Hepatocyte (in vitro differentiated cells): ENCODE measurements around the gene GAL3ST2.

ENCODE experiments used
- EZH2 ChIP-seq: fragments of 200-600 bp; sonication (generic); IDR thresholded peaks from 2 replicates; pipeline ENCODE4 v1.6.1; 2016; ENCODE audit warnings: antibody characterized with exemption, mild to moderate bottlenecking, borderline replicate concordance
- TF ChIP-seq, protein P1 (sequence below): fragments of 200-600 bp; sonication (generic); IDR thresholded peaks from 2 replicates; pipeline ENCODE4 v1.5.1; 2016; ENCODE audit warnings: antibody characterized with exemption, mild to moderate bottlenecking; ENCODE audit not compliant: poor library complexity

DNA sequence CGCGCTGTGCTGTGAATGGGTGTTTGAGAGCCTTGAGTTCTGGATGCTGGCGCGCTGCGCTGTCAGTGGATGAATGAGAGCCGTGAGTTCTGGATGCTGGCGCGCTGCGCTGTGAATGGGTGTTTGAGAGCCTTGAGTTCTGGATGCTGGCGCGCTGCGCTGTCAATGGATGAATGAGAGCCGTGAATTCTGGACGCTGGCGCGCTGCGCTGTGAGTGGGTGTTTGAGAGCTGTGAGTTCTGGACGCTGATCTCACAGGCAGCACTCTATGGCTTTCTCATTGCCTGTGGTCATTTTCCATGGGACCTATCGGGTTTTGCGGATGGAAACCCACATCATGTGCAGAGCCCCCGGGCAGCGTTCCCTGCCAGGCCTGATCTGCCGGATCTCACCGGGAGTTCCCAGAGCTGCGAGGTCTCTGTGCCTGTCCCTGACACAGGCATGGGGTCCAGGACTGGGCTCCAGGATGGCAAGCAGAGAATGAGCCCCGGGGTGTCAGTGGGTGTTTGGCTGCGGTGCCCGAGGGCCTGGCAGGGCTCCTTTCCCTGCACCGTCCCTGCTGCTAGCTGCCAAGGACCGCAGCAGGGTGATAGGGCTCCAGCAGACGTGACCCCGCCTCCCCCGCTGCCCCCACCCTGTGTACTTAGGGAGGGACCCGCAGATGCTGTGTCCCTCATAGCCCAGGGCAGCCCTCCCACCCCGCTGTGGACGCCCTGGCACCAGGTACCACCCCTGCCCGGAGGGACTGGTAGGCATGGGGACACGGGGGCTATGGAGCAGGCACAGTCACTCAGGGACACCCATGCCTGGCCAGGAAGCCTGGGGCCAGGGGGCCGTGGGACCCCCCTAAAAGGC, 72.4 kb downstream of the GAL3ST2 start:
- no peak for TF ChIP-seq EZH2
- TF ChIP-seq, protein P1, sequence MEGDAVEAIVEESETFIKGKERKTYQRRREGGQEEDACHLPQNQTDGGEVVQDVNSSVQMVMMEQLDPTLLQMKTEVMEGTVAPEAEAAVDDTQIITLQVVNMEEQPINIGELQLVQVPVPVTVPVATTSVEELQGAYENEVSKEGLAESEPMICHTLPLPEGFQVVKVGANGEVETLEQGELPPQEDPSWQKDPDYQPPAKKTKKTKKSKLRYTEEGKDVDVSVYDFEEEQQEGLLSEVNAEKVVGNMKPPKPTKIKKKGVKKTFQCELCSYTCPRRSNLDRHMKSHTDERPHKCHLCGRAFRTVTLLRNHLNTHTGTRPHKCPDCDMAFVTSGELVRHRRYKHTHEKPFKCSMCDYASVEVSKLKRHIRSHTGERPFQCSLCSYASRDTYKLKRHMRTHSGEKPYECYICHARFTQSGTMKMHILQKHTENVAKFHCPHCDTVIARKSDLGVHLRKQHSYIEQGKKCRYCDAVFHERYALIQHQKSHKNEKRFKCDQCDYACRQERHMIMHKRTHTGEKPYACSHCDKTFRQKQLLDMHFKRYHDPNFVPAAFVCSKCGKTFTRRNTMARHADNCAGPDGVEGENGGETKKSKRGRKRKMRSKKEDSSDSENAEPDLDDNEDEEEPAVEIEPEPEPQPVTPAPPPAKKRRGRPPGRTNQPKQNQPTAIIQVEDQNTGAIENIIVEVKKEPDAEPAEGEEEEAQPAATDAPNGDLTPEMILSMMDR = no peak
